Endothelial cell of umbilical vein (primary cell): ENCODE results near the gene RASSF6. TPM values are rescaled to one million over a fixed set of nuclear protein-coding genes. Genes with fewer than 3 reads are reported as not detected.
"Not testable (repeated sequence)": the region's sequence is repeated elsewhere in the genome, so short reads cannot be mapped to it uniquely, and the experiment has no call there.

Experiments used
- BruUV-seq: library from RNA; stranded (reverse); fragments of 400-500 nt; replicated peaks from 2 replicates; lab custom pipeline; 2021; lab: Mats Ljungman, UMichigan
- CTCF ChIA-PET: fragments of 300-600, 350-600 bp; sonication (Branson Sonifier 250); formaldehyde crosslinking; loops from one replicate; lab custom pipeline; 2021; ENCODE audit warnings: antibody characterized with exemption, inconsistent platforms; lab: Charles Lee
- POLR2A ChIA-PET: fragments of 300-600, 350-600 bp; sonication (Branson Sonifier 250); formaldehyde crosslinking; loops from one replicate; lab custom pipeline; 2021; ENCODE audit warnings: antibody characterized with exemption, inconsistent platforms; lab: Charles Lee
- DNase-seq: peaks from one replicate; pipeline ENCODE4 v3.0.0-alpha.2; 2011; ENCODE audit warnings: low read depth, low spot score
- FAIRE-seq: peaks from 2 replicates; lab custom pipeline; 2011; peaks lifted over from hg19 to GRCh38; lab: Jason Lieb, UNC
- H2AFZ ChIP-seq: 2 replicates; pipeline ENCODE4 v1.6.0; 2012; ENCODE audit warnings: low read depth, low read length, control low read depth, inconsistent platforms
- H3K27ac ChIP-seq: 2 replicates; pipeline ENCODE4 v1.5.1; 2011; ENCODE audit warnings: low read depth, mild to moderate bottlenecking, control low read depth, low read length, moderate library complexity; ENCODE audit not compliant: insufficient read depth
- H3K27me3 ChIP-seq, 2 experiments: 2 replicates each; pipeline versions ENCODE4 v1.6.0 to v1.6.1; 2011; ENCODE audit warnings: low read length in 2 of 2, mixed read lengths in 1 of 2; ENCODE audit not compliant: control insufficient read depth in 2 of 2, insufficient read depth in 2 of 2
- H3K36me3 ChIP-seq, 2 experiments: 2 replicates in 1 of 2; 3 replicates in 1 of 2; pipeline ENCODE4 v1.5.1; 2011; ENCODE audit warnings: low read length in 2 of 2, mild to moderate bottlenecking in 1 of 2, moderate library complexity in 1 of 2; ENCODE audit not compliant: control insufficient read depth in 2 of 2, insufficient read depth in 2 of 2; ENCODE audit errors: extremely low read depth in 1 of 2
- H3K4me1 ChIP-seq: 3 replicates; pipeline ENCODE4 v1.5.1; 2011; ENCODE audit warnings: mild to moderate bottlenecking, low read length; ENCODE audit not compliant: control insufficient read depth, insufficient read depth; ENCODE audit errors: extremely low read depth
- H3K4me2 ChIP-seq: 2 replicates; pipeline ENCODE4 v1.6.1; 2011; ENCODE audit warnings: low read length, control low read depth, mixed read lengths; ENCODE audit not compliant: insufficient read depth
- H3K4me3 ChIP-seq, 3 experiments: fragments of 200-600 bp in 1 of 3; sonication (generic), shearing (Covaris generic) in 1 of 3; replicated peaks in 1 of 3; 2 replicates each; pipeline ENCODE4 v1.5.1; 2011 to 2016; ENCODE audit warnings: control low read depth in 3 of 3, low read length in 3 of 3, mild to moderate bottlenecking in 2 of 3, inconsistent platforms in 1 of 3, low read depth in 1 of 3, moderate library complexity in 1 of 3; ENCODE audit not compliant: insufficient read depth in 1 of 3
- H3K79me2 ChIP-seq: 2 replicates; pipeline ENCODE4 v1.6.0; 2012; ENCODE audit warnings: low read length, inconsistent platforms; ENCODE audit not compliant: control insufficient read depth, insufficient read depth
- H3K9ac ChIP-seq: replicated peaks from 2 replicates; pipeline ENCODE3; 2011; ENCODE audit warnings: low read length, control low read depth; ENCODE audit not compliant: insufficient read depth; ENCODE audit errors: extremely low read depth
- H3K9me1 ChIP-seq: replicated peaks from 3 replicates; pipeline ENCODE4 v1.6.0; 2011; ENCODE audit warnings: mild to moderate bottlenecking, low read length; ENCODE audit not compliant: control insufficient read depth, insufficient read depth; ENCODE audit errors: extremely low read depth
- H3K9me3 ChIP-seq: replicated peaks from 2 replicates; pipeline ENCODE4 v1.5.1; 2012; ENCODE audit warnings: low read length, inconsistent platforms; ENCODE audit not compliant: control insufficient read depth, insufficient read depth
- H4K20me1 ChIP-seq: replicated peaks from 2 replicates; pipeline ENCODE3; 2011; ENCODE audit warnings: mild to moderate bottlenecking, low read length; ENCODE audit not compliant: control insufficient read depth, insufficient read depth; ENCODE audit errors: extremely low read depth
- EZH2 ChIP-seq: IDR thresholded peaks from 2 replicates; pipeline ENCODE4 v1.6.1; 2012; ENCODE audit warnings: borderline replicate concordance, low read depth, mild to moderate bottlenecking, moderate library complexity, low read length, inconsistent platforms; ENCODE audit not compliant: severe bottlenecking
- FOS ChIP-seq: IDR thresholded peaks from 2 replicates; pipeline ENCODE4 v1.6.1; 2011; ENCODE audit warnings: mild to moderate bottlenecking, low read length, moderate library complexity, borderline replicate concordance; ENCODE audit not compliant: insufficient read depth
- GATA2 ChIP-seq: IDR thresholded peaks from 2 replicates; pipeline ENCODE4 v1.7.0; 2011; ENCODE audit warnings: low read depth, mild to moderate bottlenecking, moderate library complexity, mixed read lengths, low read length; ENCODE audit not compliant: insufficient read length, insufficient read depth
- JUN ChIP-seq: IDR thresholded peaks from 2 replicates; pipeline ENCODE4 v1.6.1; 2011; ENCODE audit warnings: borderline replicate concordance, low read depth; ENCODE audit not compliant: insufficient read length, insufficient read depth
- MYC ChIP-seq: IDR thresholded peaks from one replicate; pipeline ENCODE4 v1.6.1; 2011; ENCODE audit warnings: mild to moderate bottlenecking, low read depth, low read length
- POLR2A ChIP-seq: IDR thresholded peaks from 2 replicates; pipeline ENCODE4 v1.6.1; 2012; ENCODE audit warnings: low read depth, mild to moderate bottlenecking, control low read depth, low read length
- POLR2AphosphoS5 ChIP-seq: IDR thresholded peaks from 2 replicates; pipeline ENCODE4 v1.6.1; 2012; ENCODE audit warnings: low read depth, mild to moderate bottlenecking, control low read depth, low read length, moderate library complexity; ENCODE audit not compliant: insufficient read depth
- dilution Hi-C: fragments of 300-500 bp; cut with MboI; formaldehyde crosslinking; loops from one replicate; pipeline ENCODE4 v1.15.0; 2019; ENCODE audit warnings: low sequenced_read_pairs; ENCODE audit not compliant: extremely low pct_ligation_motif_present
- intact Hi-C: fragments of 100-400 bp; cut with micrococcal nuclease; formaldehyde crosslinking; loops from one replicate; pipeline ENCODE4 v1.10.0; 2022
- polyA plus RNA-seq, 4 experiments: library from polyadenylated mRNA; depleted of rRNA in 3 of 4; stranded (reverse) in 3 of 4; unstranded in 1 of 4; fragments of >200 nt; gene quantifications; 2 replicates each; pipeline versions ENCODE4 v1.2.1 to v1.2.3, GENCODE V29; 2011 to 2012; ENCODE audit warnings: missing spikeins in 1 of 4
- total RNA-seq: library from RNA; stranded (reverse); gene quantifications from 2 replicates; pipeline ENCODE4 v1.2.3, GENCODE V29; 2021
- TF ChIP-seq, protein P1 (sequence below), 2 donors: IDR thresholded peaks; 1 replicate in 1 of 2; 2 replicates in 1 of 2; pipeline ENCODE4 v1.5.1; 2011; ENCODE audit warnings: low read length in 2 of 2, mild to moderate bottlenecking in 2 of 2, moderate library complexity in 2 of 2, control low read depth in 1 of 2, inconsistent platforms in 1 of 2, low read depth in 1 of 2; ENCODE audit not compliant: insufficient read depth in 1 of 2; ENCODE audit errors: extremely low read depth in 1 of 2
- TF ChIP-seq, protein P2 (sequence below): IDR thresholded peaks from 2 replicates; pipeline ENCODE4 v1.6.1; 2011; ENCODE audit not compliant: insufficient read depth, insufficient read length

The RASSF6 gene
- total and polyA plus RNA-seq, 2 donors (not counting 3 experiments of a cell fraction or from before 2014, with no cell fraction given), result not detected

DNA sequence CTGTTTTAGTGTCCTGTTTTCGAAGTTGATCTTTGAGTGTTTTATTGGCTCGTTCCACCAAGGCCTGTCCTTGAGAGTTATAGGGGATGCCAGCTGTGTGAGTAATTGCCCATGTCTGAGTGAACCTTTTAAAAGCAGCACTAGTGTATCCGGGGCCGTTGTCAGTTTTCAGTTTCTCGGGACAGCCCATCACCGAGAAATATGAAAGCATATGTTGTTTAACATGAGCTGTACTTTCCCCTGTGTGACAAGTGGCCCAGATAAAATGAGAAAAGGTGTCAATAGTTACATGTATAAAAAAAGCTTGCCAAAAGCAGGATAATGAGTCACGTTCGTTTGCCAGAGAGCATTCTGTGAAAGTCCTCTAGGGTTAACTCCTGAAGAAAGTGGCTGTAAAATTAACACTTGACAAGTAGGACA, 48.6 kb upstream of the RASSF6 start:
- no peak overlapping the region for H3K4me2 ChIP-seq
- H3K9me3 ChIP-seq, result no peaks in the 10 kb centered on the region
- no TSS peak for BruUV-seq
- dilution Hi-C loops (no loop called here), intact Hi-C loops (no loop called here)
- H3K4me3 ChIP-seq, result no peak overlapping the region
- H3K4me1 ChIP-seq, result no peaks in the 10 kb centered on the region
- H3K9me1 ChIP-seq, result no peaks in the 10 kb centered on the region
- H2AFZ ChIP-seq, result no peak overlapping the region
- POLR2A ChIA-PET, result interaction anchor here (0.6 kb wide), 1 partner anchor 462 kb away, joined by 3 read pairs; no protein-coding TSS in a partner anchor
- FAIRE-seq (no peak), DNase-seq (no peak)
- no peaks in the 10 kb centered on the region for H3K36me3 ChIP-seq
- H3K9ac ChIP-seq, result no peak overlapping the region
- no peaks in the 10 kb centered on the region for H3K27me3 ChIP-seq
- H3K27ac ChIP-seq, result no peak overlapping the region
- no peak for TF ChIP-seq MYC
- TF ChIP-seq, protein P1, sequence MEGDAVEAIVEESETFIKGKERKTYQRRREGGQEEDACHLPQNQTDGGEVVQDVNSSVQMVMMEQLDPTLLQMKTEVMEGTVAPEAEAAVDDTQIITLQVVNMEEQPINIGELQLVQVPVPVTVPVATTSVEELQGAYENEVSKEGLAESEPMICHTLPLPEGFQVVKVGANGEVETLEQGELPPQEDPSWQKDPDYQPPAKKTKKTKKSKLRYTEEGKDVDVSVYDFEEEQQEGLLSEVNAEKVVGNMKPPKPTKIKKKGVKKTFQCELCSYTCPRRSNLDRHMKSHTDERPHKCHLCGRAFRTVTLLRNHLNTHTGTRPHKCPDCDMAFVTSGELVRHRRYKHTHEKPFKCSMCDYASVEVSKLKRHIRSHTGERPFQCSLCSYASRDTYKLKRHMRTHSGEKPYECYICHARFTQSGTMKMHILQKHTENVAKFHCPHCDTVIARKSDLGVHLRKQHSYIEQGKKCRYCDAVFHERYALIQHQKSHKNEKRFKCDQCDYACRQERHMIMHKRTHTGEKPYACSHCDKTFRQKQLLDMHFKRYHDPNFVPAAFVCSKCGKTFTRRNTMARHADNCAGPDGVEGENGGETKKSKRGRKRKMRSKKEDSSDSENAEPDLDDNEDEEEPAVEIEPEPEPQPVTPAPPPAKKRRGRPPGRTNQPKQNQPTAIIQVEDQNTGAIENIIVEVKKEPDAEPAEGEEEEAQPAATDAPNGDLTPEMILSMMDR (IDR thresholded peaks at IDR 0.05; ENCODE audit: extremely low read depth in 1 of 2, insufficient read depth in 1 of 2, low read depth in 1 of 2, low read length in 2 of 2), result no peak
- no peak for TF ChIP-seq POLR2A
- TF ChIP-seq JUN, result no peak
- TF ChIP-seq, protein P2, sequence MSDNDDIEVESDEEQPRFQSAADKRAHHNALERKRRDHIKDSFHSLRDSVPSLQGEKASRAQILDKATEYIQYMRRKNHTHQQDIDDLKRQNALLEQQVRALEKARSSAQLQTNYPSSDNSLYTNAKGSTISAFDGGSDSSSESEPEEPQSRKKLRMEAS, result no peak
- TF ChIP-seq FOS, result no peak
- no peak for TF ChIP-seq POLR2AphosphoS5
- no peak for TF ChIP-seq GATA2
- no peak for TF ChIP-seq EZH2
- no peaks in the 10 kb centered on the region for H4K20me1 ChIP-seq
- H3K79me2 ChIP-seq, result no peaks in the 10 kb centered on the region
- CTCF ChIA-PET, result interaction anchor here (0.8 to 1.5 kb wide), 6 partner anchors 12 to 466 kb away, joined by 3 to 9 read pairs (median 3); partner anchors contain the start of gene CXCL3

DNA sequence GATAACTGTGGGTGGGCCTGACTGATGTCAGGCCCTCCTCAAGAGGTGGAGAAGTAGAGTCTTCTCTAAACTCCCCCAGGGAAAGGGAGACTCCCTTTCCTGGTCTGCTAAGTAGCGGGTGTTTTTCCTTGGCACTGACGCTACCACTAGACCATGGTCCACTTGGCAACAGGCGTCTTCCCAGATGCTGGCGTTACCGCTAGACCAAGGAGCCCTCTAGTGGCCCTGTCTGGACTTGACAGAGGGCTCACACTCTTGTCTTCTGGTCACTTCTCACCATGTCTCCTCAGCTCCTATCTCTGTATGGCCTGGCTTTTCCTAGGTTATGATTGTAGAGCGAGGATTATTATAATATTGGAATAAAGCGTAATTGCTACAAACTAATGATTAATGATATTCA, 45.7 kb upstream of the RASSF6 start:
- CTCF ChIA-PET, result interaction anchor here (0.9 to 6.1 kb wide), 2 partner anchors 39 to 468 kb away, joined by 3 to 95 read pairs; no protein-coding TSS in a partner anchor
- H3K27ac ChIP-seq, H3K36me3 ChIP-seq, H3K4me3 ChIP-seq, H3K27me3 ChIP-seq, POLR2A ChIA-PET, DNase-seq, BruUV-seq, H3K4me2 ChIP-seq, H3K9ac ChIP-seq, dilution Hi-C loops, H4K20me1 ChIP-seq, intact Hi-C loops, H2AFZ ChIP-seq, FAIRE-seq, H3K79me2 ChIP-seq, H3K9me1 ChIP-seq, H3K9me3 ChIP-seq: not testable (repeated sequence)
- peaks cover 22% of the 10 kb centered on the region for H3K4me1 ChIP-seq
